NCI-H524 (cell line): ENCODE data around the gene CBFA2T2.
"Not testable (repeated sequence)": the region's sequence is repeated elsewhere in the genome, so short reads cannot be mapped to it uniquely, and the experiment has no call there.

Experiments
- DNase-seq, 2 experiments: peaks; one replicate each; lab custom pipeline; 2025; lab: John Stamatoyannopoulos, UW

The CBFA2T2 gene

GRCh38 chr20:33470866-33471265, 19.0 kb upstream of the CBFA2T2 start:
- DNase-seq, result no peak

GRCh38 chr20:33472868-33473435, 16.9 kb upstream of the CBFA2T2 start:
- peak; percentile 62 to 69 for DNase-seq

GRCh38 chr20:33474097-33474873, 15.6 kb upstream of the CBFA2T2 start:
- peak; percentile 43 to 59 for DNase-seq

GRCh38 chr20:33474963-33475362, 14.9 kb upstream of the CBFA2T2 start:
- peak in 1 of 2 experiments; percentile 59 for DNase-seq

- DNase-seq, result peak; percentile 65 to 81
Observed at GRCh38 chr20:33475381-33476152, 14.3 kb upstream of the CBFA2T2 start.

GRCh38 chr20:33477386-33478234, 12.3 kb upstream of the CBFA2T2 start:
- peak in 1 of 2 experiments; percentile 20 for DNase-seq

GRCh38 chr20:33480048-33480447, 9.8 kb upstream of the CBFA2T2 start:
- DNase-seq, result no peak

- DNase-seq, result no peak
Observed at GRCh38 chr20:33481431-33481941, 8.4 kb upstream of the CBFA2T2 start.

- peak; percentile 71 to 91 for DNase-seq
Observed at GRCh38 chr20:33482581-33482980, 7.3 kb upstream of the CBFA2T2 start.

GRCh38 chr20:33483186-33483585, 6.7 kb upstream of the CBFA2T2 start:
- not testable (repeated sequence) for DNase-seq

GRCh38 chr20:33488201-33488600, 1.7 kb upstream of the CBFA2T2 start:
- DNase-seq, result no peak

- not testable (repeated sequence) for DNase-seq
Observed at GRCh38 chr20:33488661-33489494, 1.0 kb upstream of the CBFA2T2 start.

GRCh38 chr20:33489495-33490022, 337 bp upstream of the CBFA2T2 start:
- peak; percentile 95 to 96 for DNase-seq

GRCh38 chr20:33490934-33491656, 1.2 kb downstream of the CBFA2T2 start:
- peak in 1 of 2 experiments; percentile 24 for DNase-seq

GRCh38 chr20:33493076-33493766, 3.3 kb downstream of the CBFA2T2 start:
- DNase-seq, result no peak

GRCh38 chr20:33496776-33497175, 6.9 kb downstream of the CBFA2T2 start:
- DNase-seq, result not testable (repeated sequence)

- DNase-seq, result no peak
Observed at GRCh38 chr20:33499355-33499754, 9.5 kb downstream of the CBFA2T2 start.

GRCh38 chr20:33501000-33501399, 11.1 kb downstream of the CBFA2T2 start:
- no peak for DNase-seq

- DNase-seq, result no peak
Observed at GRCh38 chr20:33503564-33503963, 13.7 kb downstream of the CBFA2T2 start.
